ENCODE data around the gene PIPOX. TPM values are rescaled to one million over a fixed set of nuclear protein-coding genes. Genes with fewer than 3 reads are reported as not detected.
A peak's percentile ranks its signal among the peaks of the same experiment; 100 is the strongest.

Gene PIPOX
- total and polyA plus RNA-seq, 2 of the 13 experiments (the other 11 are each of a cell fraction or from before 2014, with no cell fraction given): 87.3 to 154 TPM

DNA sequence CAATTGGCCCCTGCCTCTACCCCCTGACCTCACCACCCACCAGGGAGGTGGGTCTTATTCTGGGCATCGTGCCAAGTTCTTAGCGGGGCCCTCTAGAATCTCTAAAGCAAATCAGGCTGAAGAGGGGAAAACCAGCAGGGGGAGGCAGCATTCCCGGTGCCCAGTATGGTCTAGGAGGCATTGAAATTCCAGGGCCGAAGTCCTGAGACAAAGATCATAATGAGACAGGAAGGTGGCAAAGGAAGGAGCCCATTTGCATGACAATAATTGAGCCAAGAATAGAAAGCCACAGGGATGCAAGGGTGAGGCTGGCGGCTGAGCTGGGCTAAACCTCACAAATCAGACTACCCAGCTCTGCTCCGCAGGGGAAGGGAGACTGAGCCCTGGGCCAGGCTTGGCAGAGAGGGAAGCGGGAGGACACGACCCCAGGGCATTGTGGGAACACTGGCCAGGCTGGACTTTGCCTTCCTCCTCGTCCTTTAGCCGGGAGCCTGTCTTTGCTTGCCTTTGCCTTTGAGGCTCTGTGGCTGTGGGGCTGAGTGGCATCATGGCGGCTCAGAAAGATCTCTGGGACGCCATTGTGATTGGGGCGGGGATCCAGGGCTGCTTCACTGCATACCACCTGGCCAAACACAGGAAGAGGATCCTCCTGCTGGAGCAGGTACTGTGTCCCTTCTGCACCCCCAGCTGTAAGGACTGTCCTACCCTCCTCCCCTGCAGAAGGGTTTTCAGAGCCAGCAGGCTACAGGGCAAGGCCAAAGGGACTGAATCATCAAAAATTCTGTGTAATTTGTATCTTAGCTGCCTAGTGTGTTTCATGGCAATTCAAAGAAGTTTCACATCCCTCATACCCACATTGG is at the start of gene PIPOX (continued):
- peak; percentile 67 for TF ChIP-seq KAT8 (CRISPR knock-in tag; IDR thresholded peaks at IDR 0.05)
- TF ChIP-seq, protein P1, sequence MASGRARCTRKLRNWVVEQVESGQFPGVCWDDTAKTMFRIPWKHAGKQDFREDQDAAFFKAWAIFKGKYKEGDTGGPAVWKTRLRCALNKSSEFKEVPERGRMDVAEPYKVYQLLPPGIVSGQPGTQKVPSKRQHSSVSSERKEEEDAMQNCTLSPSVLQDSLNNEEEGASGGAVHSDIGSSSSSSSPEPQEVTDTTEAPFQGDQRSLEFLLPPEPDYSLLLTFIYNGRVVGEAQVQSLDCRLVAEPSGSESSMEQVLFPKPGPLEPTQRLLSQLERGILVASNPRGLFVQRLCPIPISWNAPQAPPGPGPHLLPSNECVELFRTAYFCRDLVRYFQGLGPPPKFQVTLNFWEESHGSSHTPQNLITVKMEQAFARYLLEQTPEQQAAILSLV (CRISPR knock-in tag; IDR thresholded peaks at IDR 0.05; ENCODE audit: borderline replicate concordance): peak; percentile 60; the same call in 1 of the 2 replicates
- peak; percentile 57; the same call in 1 of the 2 replicates for TF ChIP-seq ZNF766 (CRISPR knock-in tag; IDR thresholded peaks at IDR 0.05; ENCODE audit: borderline replicate concordance)
- TF ChIP-seq FOXP1 (IDR thresholded peaks at IDR 0.05): no peak
- TF ChIP-seq FOXP1 (CRISPR knock-in tag; IDR thresholded peaks at IDR 0.05): no peak
- TF ChIP-seq, protein P2, sequence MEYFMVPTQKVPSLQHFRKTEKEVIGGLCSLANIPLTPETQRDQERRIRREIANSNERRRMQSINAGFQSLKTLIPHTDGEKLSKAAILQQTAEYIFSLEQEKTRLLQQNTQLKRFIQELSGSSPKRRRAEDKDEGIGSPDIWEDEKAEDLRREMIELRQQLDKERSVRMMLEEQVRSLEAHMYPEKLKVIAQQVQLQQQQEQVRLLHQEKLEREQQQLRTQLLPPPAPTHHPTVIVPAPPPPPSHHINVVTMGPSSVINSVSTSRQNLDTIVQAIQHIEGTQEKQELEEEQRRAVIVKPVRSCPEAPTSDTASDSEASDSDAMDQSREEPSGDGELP (IDR thresholded peaks at IDR 0.05; ENCODE audit: borderline replicate concordance, low read depth): no peak
- TF ChIP-seq RORA (CRISPR knock-in tag; IDR thresholded peaks at IDR 0.05): no peak
- TF ChIP-seq, protein P3, sequence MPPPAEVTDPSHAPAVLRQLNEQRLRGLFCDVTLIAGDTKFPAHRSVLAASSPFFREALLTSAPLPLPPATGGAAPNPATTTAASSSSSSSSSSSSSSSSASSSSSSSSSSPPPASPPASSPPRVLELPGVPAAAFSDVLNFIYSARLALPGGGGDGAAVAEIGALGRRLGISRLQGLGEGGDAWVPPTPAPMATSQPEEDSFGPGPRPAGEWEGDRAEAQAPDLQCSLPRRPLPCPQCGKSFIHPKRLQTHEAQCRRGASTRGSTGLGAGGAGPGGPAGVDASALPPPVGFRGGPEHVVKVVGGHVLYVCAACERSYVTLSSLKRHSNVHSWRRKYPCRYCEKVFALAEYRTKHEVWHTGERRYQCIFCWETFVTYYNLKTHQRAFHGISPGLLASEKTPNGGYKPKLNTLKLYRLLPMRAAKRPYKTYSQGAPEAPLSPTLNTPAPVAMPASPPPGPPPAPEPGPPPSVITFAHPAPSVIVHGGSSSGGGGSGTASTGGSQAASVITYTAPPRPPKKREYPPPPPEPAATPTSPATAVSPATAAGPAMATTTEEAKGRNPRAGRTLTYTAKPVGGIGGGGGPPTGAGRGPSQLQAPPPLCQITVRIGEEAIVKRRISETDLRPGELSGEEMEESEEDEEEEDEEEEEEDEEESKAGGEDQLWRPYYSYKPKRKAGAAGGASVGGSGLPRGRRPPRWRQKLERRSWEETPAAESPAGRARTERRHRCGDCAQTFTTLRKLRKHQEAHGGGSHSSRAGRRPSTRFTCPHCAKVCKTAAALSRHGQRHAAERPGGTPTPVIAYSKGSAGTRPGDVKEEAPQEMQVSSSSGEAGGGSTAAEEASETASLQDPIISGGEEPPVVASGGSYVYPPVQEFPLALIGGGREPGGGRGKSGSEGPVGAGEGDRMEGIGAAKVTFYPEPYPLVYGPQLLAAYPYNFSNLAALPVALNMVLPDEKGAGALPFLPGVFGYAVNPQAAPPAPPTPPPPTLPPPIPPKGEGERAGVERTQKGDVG (CRISPR knock-in tag; IDR thresholded peaks at IDR 0.05; ENCODE audit: borderline replicate concordance): peak; percentile 41; the same call in 1 of the 2 replicates
- peak; percentile 77; the same call in 1 of the 2 replicates for TF ChIP-seq ZNF891 (CRISPR knock-in tag; IDR thresholded peaks at IDR 0.05)
- no peak; the same call in 1 of the 2 replicates for TF ChIP-seq ZNF670 (CRISPR knock-in tag; IDR thresholded peaks at IDR 0.05; ENCODE audit: borderline replicate concordance)
- 0 out of 2 replicates have a peak, but pooled peaks have one; percentile 26 for TF ChIP-seq RELA (CRISPR knock-in tag; IDR thresholded peaks at IDR 0.05)
- TF ChIP-seq, protein P4, sequence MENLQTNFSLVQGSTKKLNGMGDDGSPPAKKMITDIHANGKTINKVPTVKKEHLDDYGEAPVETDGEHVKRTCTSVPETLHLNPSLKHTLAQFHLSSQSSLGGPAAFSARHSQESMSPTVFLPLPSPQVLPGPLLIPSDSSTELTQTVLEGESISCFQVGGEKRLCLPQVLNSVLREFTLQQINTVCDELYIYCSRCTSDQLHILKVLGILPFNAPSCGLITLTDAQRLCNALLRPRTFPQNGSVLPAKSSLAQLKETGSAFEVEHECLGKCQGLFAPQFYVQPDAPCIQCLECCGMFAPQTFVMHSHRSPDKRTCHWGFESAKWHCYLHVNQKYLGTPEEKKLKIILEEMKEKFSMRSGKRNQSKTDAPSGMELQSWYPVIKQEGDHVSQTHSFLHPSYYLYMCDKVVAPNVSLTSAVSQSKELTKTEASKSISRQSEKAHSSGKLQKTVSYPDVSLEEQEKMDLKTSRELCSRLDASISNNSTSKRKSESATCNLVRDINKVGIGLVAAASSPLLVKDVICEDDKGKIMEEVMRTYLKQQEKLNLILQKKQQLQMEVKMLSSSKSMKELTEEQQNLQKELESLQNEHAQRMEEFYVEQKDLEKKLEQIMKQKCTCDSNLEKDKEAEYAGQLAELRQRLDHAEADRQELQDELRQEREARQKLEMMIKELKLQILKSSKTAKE (CRISPR knock-in tag; IDR thresholded peaks at IDR 0.05; ENCODE audit: borderline replicate concordance): no peak
- TF ChIP-seq, protein P5, sequence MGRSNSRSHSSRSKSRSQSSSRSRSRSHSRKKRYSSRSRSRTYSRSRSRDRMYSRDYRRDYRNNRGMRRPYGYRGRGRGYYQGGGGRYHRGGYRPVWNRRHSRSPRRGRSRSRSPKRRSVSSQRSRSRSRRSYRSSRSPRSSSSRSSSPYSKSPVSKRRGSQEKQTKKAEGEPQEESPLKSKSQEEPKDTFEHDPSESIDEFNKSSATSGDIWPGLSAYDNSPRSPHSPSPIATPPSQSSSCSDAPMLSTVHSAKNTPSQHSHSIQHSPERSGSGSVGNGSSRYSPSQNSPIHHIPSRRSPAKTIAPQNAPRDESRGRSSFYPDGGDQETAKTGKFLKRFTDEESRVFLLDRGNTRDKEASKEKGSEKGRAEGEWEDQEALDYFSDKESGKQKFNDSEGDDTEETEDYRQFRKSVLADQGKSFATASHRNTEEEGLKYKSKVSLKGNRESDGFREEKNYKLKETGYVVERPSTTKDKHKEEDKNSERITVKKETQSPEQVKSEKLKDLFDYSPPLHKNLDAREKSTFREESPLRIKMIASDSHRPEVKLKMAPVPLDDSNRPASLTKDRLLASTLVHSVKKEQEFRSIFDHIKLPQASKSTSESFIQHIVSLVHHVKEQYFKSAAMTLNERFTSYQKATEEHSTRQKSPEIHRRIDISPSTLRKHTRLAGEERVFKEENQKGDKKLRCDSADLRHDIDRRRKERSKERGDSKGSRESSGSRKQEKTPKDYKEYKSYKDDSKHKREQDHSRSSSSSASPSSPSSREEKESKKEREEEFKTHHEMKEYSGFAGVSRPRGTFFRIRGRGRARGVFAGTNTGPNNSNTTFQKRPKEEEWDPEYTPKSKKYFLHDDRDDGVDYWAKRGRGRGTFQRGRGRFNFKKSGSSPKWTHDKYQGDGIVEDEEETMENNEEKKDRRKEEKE (IDR thresholded peaks at IDR 0.05): no peak
- no peak for TF ChIP-seq EP300 (IDR thresholded peaks at IDR 0.05; ENCODE audit: low read depth in 2 of 2, low read length in 2 of 2)
- TF ChIP-seq EP300 (CRISPR knock-in tag; IDR thresholded peaks at IDR 0.05; ENCODE audit: borderline replicate concordance): peak; percentile 16; the same call in 1 of the 2 replicates
- TF ChIP-seq BRD4 (CRISPR knock-in tag; IDR thresholded peaks at IDR 0.05): peak; percentile 80
- no peak for TF ChIP-seq IKZF1 (IDR thresholded peaks at IDR 0.05)
- no peak for TF ChIP-seq ZNF652 (CRISPR knock-in tag; IDR thresholded peaks at IDR 0.05; ENCODE audit: borderline replicate concordance, low read depth)
- TF ChIP-seq FOXA3 (CRISPR knock-in tag; IDR thresholded peaks at IDR 0.05): peak; percentile 52; the same call in 1 of the 2 replicates
